H1 (cell line): Measurements from ENCODE around the gene PHF23. TPM values are rescaled to one million over a fixed set of nuclear protein-coding genes. Genes with fewer than 3 reads are reported as not detected.

Experiments used
- CTCF ChIA-PET: fragments of 300-600 bp; sonication (Branson Sonifier 250); formaldehyde crosslinking; loops from one replicate; lab custom pipeline; 2021; ENCODE audit not compliant: partially characterized antibody; lab: Charles Lee
- POLR2A ChIA-PET: fragments of 300-600 bp; sonication (Branson Sonifier 250); formaldehyde crosslinking; loops from one replicate; lab custom pipeline; 2021; ENCODE audit warnings: inconsistent platforms; ENCODE audit not compliant: partially characterized antibody; lab: Charles Lee
- DNase-seq, 2 experiments: peaks; one replicate each; pipeline versions ENCODE4 v3.0.0 to v3.0.0-alpha.2; 2010 to 2022; ENCODE audit warnings: low spot score in 2 of 2, low read depth in 1 of 2, mixed read lengths in 1 of 2
- FAIRE-seq: peaks from 2 replicates; lab custom pipeline; 2011; peaks lifted over from hg19 to GRCh38; lab: Jason Lieb, UNC
- H2AFZ ChIP-seq: 2 replicates; pipeline ENCODE4 v1.8.1; 2012; ENCODE audit warnings: low read length, inconsistent platforms
- H2AK5ac ChIP-seq: 2 replicates; pipeline ENCODE4 v1.6.1; 2013; ENCODE audit warnings: low read depth, low read length
- H2BK120ac ChIP-seq: replicated peaks from 2 replicates; pipeline ENCODE3; 2013; ENCODE audit warnings: low read depth, low read length, inconsistent platforms
- H2BK12ac ChIP-seq: 2 replicates; pipeline ENCODE4 v1.6.1; 2013; ENCODE audit warnings: low read depth, low read length
- H2BK15ac ChIP-seq: 2 replicates; pipeline ENCODE4 v1.6.1; 2013; ENCODE audit warnings: low read length
- H2BK20ac ChIP-seq: 2 replicates; pipeline ENCODE4 v1.6.1; 2013; ENCODE audit warnings: low read length
- H2BK5ac ChIP-seq: 2 replicates; pipeline ENCODE4 v1.6.1; 2013; ENCODE audit warnings: low read depth, low read length
- H3K14ac ChIP-seq: 2 replicates; pipeline ENCODE4 v1.6.1; 2013; ENCODE audit warnings: inconsistent platforms; ENCODE audit not compliant: insufficient read length
- H3K18ac ChIP-seq: 2 replicates; pipeline ENCODE4 v1.6.1; 2013; ENCODE audit warnings: low read length; ENCODE audit errors: extremely low read depth
- H3K23ac ChIP-seq: 2 replicates; pipeline ENCODE4 v1.6.1; 2013; ENCODE audit warnings: inconsistent platforms; ENCODE audit not compliant: insufficient read length
- H3K23me2 ChIP-seq: 2 replicates; pipeline ENCODE4 v1.6.1; 2013; ENCODE audit warnings: low read depth, low read length
- H3K27ac ChIP-seq: 2 replicates; pipeline ENCODE4 v1.6.1; 2011; ENCODE audit warnings: low read depth, low read length, inconsistent platforms
- H3K27me3 ChIP-seq, 4 experiments: replicated peaks in 1 of 4; 1 replicate in 1 of 4; 2 replicates in 3 of 4; pipeline versions ENCODE4 v1.6.1 to v1.8.1; 2011 to 2013; ENCODE audit warnings: low read length in 3 of 4, mild to moderate bottlenecking in 3 of 4, inconsistent platforms in 2 of 4, mixed read lengths in 2 of 4, moderate library complexity in 1 of 4; ENCODE audit not compliant: control insufficient read depth in 3 of 4, insufficient read depth in 3 of 4; ENCODE audit errors: extremely low read depth in 1 of 4
- H3K36me3 ChIP-seq, 4 experiments: 2 replicates each; pipeline versions ENCODE4 v1.6.1 to v1.8.1; 2011 to 2013; ENCODE audit warnings: mild to moderate bottlenecking in 4 of 4, low read length in 3 of 4, moderate library complexity in 2 of 4, control low read depth in 1 of 4, inconsistent platforms in 1 of 4; ENCODE audit not compliant: insufficient read depth in 4 of 4, control insufficient read depth in 2 of 4
- H3K4ac ChIP-seq: replicated peaks from 2 replicates; pipeline ENCODE3; 2013; ENCODE audit warnings: low read length, low read depth, mixed read lengths, inconsistent platforms; ENCODE audit not compliant: insufficient read length
- H3K4me1 ChIP-seq, 4 experiments: replicated peaks in 1 of 4; 1 replicate in 1 of 4; 2 replicates in 3 of 4; pipeline versions ENCODE4 v1.6.1 to v1.8.1; 2011 to 2013; ENCODE audit warnings: low read length in 3 of 4, inconsistent platforms in 2 of 4, mixed read lengths in 1 of 4; ENCODE audit not compliant: insufficient read depth in 4 of 4, control insufficient read depth in 3 of 4
- H3K4me2 ChIP-seq, 2 experiments: 2 replicates each; pipeline versions ENCODE4 v1.6.1 to v1.8.1; 2011 to 2013; ENCODE audit warnings: low read depth in 2 of 2, low read length in 2 of 2, control low read depth in 1 of 2, inconsistent platforms in 1 of 2, mild to moderate bottlenecking in 1 of 2; ENCODE audit not compliant: insufficient read depth in 1 of 2
- H3K4me3 ChIP-seq, 4 experiments: fragments of 200-600, 300-600 bp in 1 of 4; sonication (generic), shearing (Covaris generic), sonication (Bioruptor Twin) in 1 of 4; 2 replicates each; pipeline versions ENCODE4 v1.5.1 to v1.8.1; 2011 to 2016; ENCODE audit warnings: low read length in 4 of 4, low read depth in 3 of 4, control low read depth in 2 of 4, inconsistent platforms in 2 of 4, mild to moderate bottlenecking in 2 of 4, mixed read lengths in 1 of 4, moderate library complexity in 1 of 4; ENCODE audit not compliant: insufficient read depth in 2 of 4; ENCODE audit errors: extremely low read depth in 1 of 4
- H3K56ac ChIP-seq: replicated peaks from 2 replicates; pipeline ENCODE3; 2013; ENCODE audit warnings: low read depth, mild to moderate bottlenecking, mixed read lengths, low read length, inconsistent platforms; ENCODE audit not compliant: insufficient read length
- H3K79me1 ChIP-seq: 2 replicates; pipeline ENCODE4 v1.6.1; 2013; ENCODE audit warnings: low read depth, low read length, control low read depth
- H3K79me2 ChIP-seq, 2 experiments: 2 replicates each; pipeline versions ENCODE4 v1.6.1 to v1.8.1; 2012 to 2013; ENCODE audit warnings: low read length in 2 of 2, mild to moderate bottlenecking in 2 of 2, inconsistent platforms in 1 of 2; ENCODE audit not compliant: insufficient read depth in 2 of 2, control insufficient read depth in 1 of 2
- H3K9ac ChIP-seq, 4 experiments: replicated peaks in 1 of 4; 1 replicate in 1 of 4; 2 replicates in 3 of 4; pipeline versions ENCODE4 v1.6.1 to v1.8.1; 2011 to 2013; ENCODE audit warnings: low read depth in 3 of 4, low read length in 3 of 4, control low read depth in 2 of 4, mild to moderate bottlenecking in 2 of 4, moderate library complexity in 2 of 4, inconsistent platforms in 1 of 4; ENCODE audit errors: extremely low read depth in 1 of 4
- H3K9me3 ChIP-seq, 2 experiments: 2 replicates each; pipeline versions ENCODE4 v1.6.1 to v1.8.1; 2012 to 2013; ENCODE audit warnings: mild to moderate bottlenecking in 2 of 2, moderate library complexity in 2 of 2, control low read depth in 1 of 2, inconsistent platforms in 1 of 2, low read depth in 1 of 2, low read length in 1 of 2, mixed read lengths in 1 of 2; ENCODE audit not compliant: insufficient read depth in 2 of 2
- H4K20me1 ChIP-seq, 2 experiments: replicated peaks in 1 of 2; 2 replicates each; pipeline versions ENCODE3 to v1.8.1; 2011 to 2013; ENCODE audit warnings: inconsistent platforms in 2 of 2, low read length in 2 of 2, mild to moderate bottlenecking in 1 of 2; ENCODE audit not compliant: insufficient read depth in 2 of 2, control insufficient read depth in 1 of 2
- H4K5ac ChIP-seq: 2 replicates; pipeline ENCODE4 v1.6.1; 2013; ENCODE audit warnings: low read length, low read depth, mixed read lengths, inconsistent platforms; ENCODE audit not compliant: insufficient read length
- H4K8ac ChIP-seq: 2 replicates; pipeline ENCODE4 v1.8.0; 2013; ENCODE audit warnings: mild to moderate bottlenecking, moderate library complexity, low read length, inconsistent platforms; ENCODE audit not compliant: insufficient read depth; ENCODE audit errors: extremely low read depth
- H4K91ac ChIP-seq: replicated peaks from 2 replicates; pipeline ENCODE3; 2013; ENCODE audit warnings: low read length, mixed read lengths, inconsistent platforms; ENCODE audit not compliant: insufficient read length
- CHD1 ChIP-seq: IDR thresholded peaks from 2 replicates; pipeline ENCODE4 v1.6.1; 2012; ENCODE audit warnings: low read depth, low read length, improper control_type of control experiment
- GABPA ChIP-seq: IDR thresholded peaks from 2 replicates; pipeline ENCODE4 v1.6.1; 2011; ENCODE audit warnings: mild to moderate bottlenecking, low read length, moderate library complexity, borderline replicate concordance; ENCODE audit not compliant: insufficient read depth
- KDM1A ChIP-seq: fragments of 200-600, 300-600 bp; sonication (generic); IDR thresholded peaks from 2 replicates; pipeline ENCODE4 v1.7.1; 2016; ENCODE audit warnings: mild to moderate bottlenecking, low read length, borderline replicate concordance
- KDM4A ChIP-seq: IDR thresholded peaks from one replicate; pipeline ENCODE4 v1.7.1; 2012; ENCODE audit warnings: low read depth, mild to moderate bottlenecking, moderate library complexity, low read length, inconsistent platforms; ENCODE audit not compliant: severe bottlenecking
- POLR2A ChIP-seq, 2 experiments: IDR thresholded peaks; 1 replicate in 1 of 2; 2 replicates in 1 of 2; pipeline ENCODE4 v1.6.1; 2011; ENCODE audit warnings: low read depth in 2 of 2, low read length in 2 of 2, mild to moderate bottlenecking in 2 of 2; ENCODE audit errors: control extremely low read depth in 1 of 2
- RAD21 ChIP-seq, 2 experiments: IDR thresholded peaks in 1 of 2; conservative IDR thresholded peaks in 1 of 2; 2 replicates each; pipeline ENCODE4 v1.6.1; 2011; ENCODE audit warnings: low read depth in 2 of 2, low read length in 2 of 2, improper control_type of control experiment in 1 of 2, inconsistent platforms in 1 of 2, mild to moderate bottlenecking in 1 of 2, moderate library complexity in 1 of 2
- RXRA ChIP-seq: IDR thresholded peaks from 2 replicates; pipeline ENCODE4 v1.6.1; 2011; ENCODE audit warnings: low read depth, mild to moderate bottlenecking, low read length, moderate library complexity; ENCODE audit not compliant: insufficient read depth
- SIRT6 ChIP-seq: IDR thresholded peaks from one replicate; pipeline ENCODE4 v1.7.1; 2012; ENCODE audit warnings: low read length, inconsistent platforms
- YY1 ChIP-seq: IDR thresholded peaks from 2 replicates; pipeline ENCODE4 v1.6.1; 2011; ENCODE audit warnings: low read depth, mild to moderate bottlenecking, low read length
- ZNF274 ChIP-seq: IDR thresholded peaks from 2 replicates; pipeline ENCODE4 v1.7.0; 2012; ENCODE audit warnings: low read length, borderline replicate concordance; ENCODE audit errors: extremely low read depth
- WGBS, 2 experiments: shearing (Covaris generic) in 1 of 2; methylation state at CpG; one replicate each; pipeline versions ENCODE4 v1.1.6 to v1.1.7; 2013 to 2015; ENCODE audit warnings: low lambda C conversion rate in 2 of 2, mixed read lengths in 2 of 2, inconsistent platforms in 1 of 2, low coverage in 1 of 2, missing lambda C conversion rate in 1 of 2; ENCODE audit not compliant: insufficient replicate concordance in 2 of 2, insufficient coverage in 1 of 2, insufficient read length in 1 of 2; ENCODE audit errors: extremely low coverage in 1 of 2, missing lambda C conversion rate in 1 of 2; 5-methylcytosine and 5-hydroxymethylcytosine counted together
- polyA plus RNA-seq, 7 experiments: library from polyadenylated mRNA; depleted of rRNA in 3 of 7; stranded (reverse) in 5 of 7; unstranded in 2 of 7; fragments of >200 nt in 5 of 7; fragments of 200-250 nt in 2 of 7; gene quantifications; 1 replicate in 5 of 7; 2 replicates in 1 of 7; 4 replicates in 1 of 7; pipeline versions ENCODE4 v1.2.1 to v1.2.3, GENCODE V29; 2011 to 2013; ENCODE audit warnings: missing spikeins in 2 of 7, mixed read lengths in 2 of 7
- total RNA-seq: library from RNA; stranded (reverse); fragmentation: NEBNext Ultra II Directional; extraction: Animal tissue kit (Norgen Biotek cat#: 25700); gene quantifications from 2 replicates; pipeline ENCODE4 v1.2.1, GENCODE V29; 2021
- TF ChIP-seq, protein P1 (sequence below): IDR thresholded peaks from 2 replicates; pipeline ENCODE4 v1.6.1; 2011; ENCODE audit warnings: low read length, improper control_type of control experiment

The PHF23 gene
- total and polyA plus RNA-seq, 2 of the 8 experiments (the other 6 are each of a cell fraction or from before 2014, with no cell fraction given) = 47.5 to 62.8 TPM

DNA sequence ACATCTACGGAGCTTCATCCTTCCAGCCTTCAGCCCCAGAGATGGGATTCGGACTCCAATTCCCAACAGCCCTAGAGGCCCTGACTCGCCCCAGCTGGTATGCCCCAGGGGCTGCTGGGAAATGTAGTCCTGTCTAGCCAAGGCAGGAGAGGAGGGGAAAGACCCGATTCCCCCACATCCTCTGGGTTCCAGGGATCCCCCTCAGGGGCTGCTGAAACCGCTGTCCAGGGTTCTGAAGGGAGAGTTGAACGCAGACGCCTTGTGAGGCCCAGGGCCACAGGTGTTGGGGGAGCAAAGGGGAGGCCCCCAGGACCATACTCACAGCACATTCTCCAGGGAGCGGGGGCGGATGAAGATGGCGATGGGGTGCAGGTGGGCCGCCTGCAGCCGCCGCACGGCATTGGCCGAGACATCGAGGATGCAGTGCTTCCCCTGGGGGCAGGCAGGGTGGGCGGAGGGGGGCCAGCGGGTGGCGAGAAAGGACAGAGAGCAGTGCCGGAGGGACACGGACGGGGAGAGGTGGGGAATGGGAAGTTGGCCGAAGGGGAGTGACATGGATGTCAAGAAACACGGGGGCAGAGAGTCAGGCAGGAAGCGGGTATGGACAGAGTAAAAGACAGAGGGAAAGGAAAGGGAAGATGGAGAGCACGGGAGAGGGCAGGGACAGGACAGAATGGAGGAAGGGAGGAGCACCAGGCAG is 47.5 kb downstream of the PHF23 start:
- no peak overlapping the region for H2AFZ ChIP-seq
- H4K8ac ChIP-seq = no peak overlapping the region; the same call in 1 of the 2 replicates
- no peak overlapping the region for H3K9ac ChIP-seq
- no peak overlapping the region for H2AK5ac ChIP-seq
- H2BK20ac ChIP-seq = no peak overlapping the region
- no peak overlapping the region for H3K18ac ChIP-seq
- no peak overlapping the region for H3K4ac ChIP-seq
- H3K27ac ChIP-seq = no peak overlapping the region
- H2BK120ac ChIP-seq = no peak overlapping the region
- H3K23me2 ChIP-seq = no peaks in the 10 kb centered on the region
- H3K9me3 ChIP-seq = no peaks in the 10 kb centered on the region
- H3K27me3 ChIP-seq = no peaks in the 10 kb centered on the region
- no peaks in the 10 kb centered on the region for H3K79me2 ChIP-seq
- no peak overlapping the region for H2BK15ac ChIP-seq
- WGBS, 2 experiments = 79% methylated on average over 19 of the region's 26 CpGs; no CpG with 5 or more reads in 1 of the 2 experiments
- no peak overlapping the region for H4K5ac ChIP-seq
- POLR2A ChIA-PET = interaction anchor here (1.2 kb wide), 3 partner anchors 14 to 29 kb away, joined by 3 to 7 read pairs (median 6); no protein-coding TSS in a partner anchor
- H3K4me1 ChIP-seq = no peaks in the 10 kb centered on the region
- no peak overlapping the region for H2BK5ac ChIP-seq
- no peak overlapping the region for H3K23ac ChIP-seq
- peaks cover 13 to 35% (median 25%) of the 10 kb centered on the region in 4 experiments; a peak in 7 of 8 replicates for H3K36me3 ChIP-seq
- no peaks in the 10 kb centered on the region for H3K79me1 ChIP-seq
- no peak overlapping the region for H3K4me3 ChIP-seq
- H3K56ac ChIP-seq = no peak overlapping the region
- peaks cover 5 to 13% of the 10 kb centered on the region in 2 experiments for H4K20me1 ChIP-seq
- H2BK12ac ChIP-seq = no peak overlapping the region
- DNase-seq = peak; percentile 53 to 86
- no peak overlapping the region for H3K4me2 ChIP-seq
- H4K91ac ChIP-seq = no peak overlapping the region
- FAIRE-seq = peak; percentile 70
- CTCF ChIA-PET = interaction anchor here (1.0 to 1.1 kb wide), 2 partner anchors 29 to 146 kb away, joined by 3 read pairs; no protein-coding TSS in a partner anchor
- no peak overlapping the region for H3K14ac ChIP-seq
- TF ChIP-seq KDM4A (no peak), RXRA (no peak), POLR2A (IDR thresholded peaks at IDR 0.05; ENCODE audit: control extremely low read depth in 1 of 2, low read depth in 2 of 2, low read length in 2 of 2) (no peak), KDM1A (no peak), ZNF274 (no peak), SIRT6 (no peak), RAD21 (IDR thresholded peaks at IDR 0.05 in 1 of 2, conservative IDR thresholded peaks at IDR 0.05 in 1 of 2; ENCODE audit: low read depth in 2 of 2, low read length in 2 of 2) (no peak), YY1 (peak; percentile 37; the same call in 1 of the 2 replicates), CHD1 (no peak), GABPA (no peak)
- TF ChIP-seq, protein P1, sequence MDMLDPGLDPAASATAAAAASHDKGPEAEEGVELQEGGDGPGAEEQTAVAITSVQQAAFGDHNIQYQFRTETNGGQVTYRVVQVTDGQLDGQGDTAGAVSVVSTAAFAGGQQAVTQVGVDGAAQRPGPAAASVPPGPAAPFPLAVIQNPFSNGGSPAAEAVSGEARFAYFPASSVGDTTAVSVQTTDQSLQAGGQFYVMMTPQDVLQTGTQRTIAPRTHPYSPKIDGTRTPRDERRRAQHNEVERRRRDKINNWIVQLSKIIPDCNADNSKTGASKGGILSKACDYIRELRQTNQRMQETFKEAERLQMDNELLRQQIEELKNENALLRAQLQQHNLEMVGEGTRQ = peak; percentile 51; the same call in 1 of the 2 replicates
